Esophagus squamous epithelium (tissue), 4 donors: Measurements from ENCODE around the gene ZMYND10.
A peak's percentile ranks its signal among the peaks of the same experiment; 100 is the strongest.

Experiments
- CTCF ChIP-seq, 6 experiments: fragments of 450-650 bp in 4 of 6; fragments of 200-600 bp in 2 of 6; sonication (generic) in 2 of 6; IDR thresholded peaks; one replicate each; pipeline ENCODE4 v1.5.1; 2016 to 2019; ENCODE audit warnings: antibody characterized with exemption in 6 of 6, mild to moderate bottlenecking in 4 of 6, moderate library complexity in 4 of 6
- POLR2A ChIP-seq, 4 donors: fragments of 450-650 bp; IDR thresholded peaks; one replicate each; pipeline ENCODE4 v1.6.1; 2017; ENCODE audit warnings: antibody characterized with exemption in 4 of 4, mild to moderate bottlenecking in 4 of 4, moderate library complexity in 3 of 4

- TF ChIP-seq POLR2A (IDR thresholded peaks at IDR 0.05) (peak in 2 of 4 donors; percentile 5 to 10), CTCF (IDR thresholded peaks at IDR 0.05) (no peak)
Observed at GRCh38 chr3:50322386-50323091, 23.0 kb downstream of the ZMYND10 start, which contains the start of gene HYAL2.
